Nephron progenitor cell (in vitro differentiated cells): ENCODE results near the gene ELP6.
A peak's percentile ranks its signal among the peaks of the same experiment; 100 is the strongest.
"Not testable (repeated sequence)": the region's sequence is repeated elsewhere in the genome, so short reads cannot be mapped to it uniquely, and the experiment has no call there.

Experiments used
- DNase-seq: peaks from one replicate; pipeline ENCODE4 v3.0.0; 2021
- H3K27ac Mint-ChIP-seq: 2 replicates; pipeline ENCODE4 v1.8.0; 2021; ENCODE audit warnings: mild to moderate bottlenecking, moderate library complexity, mixed read lengths
- H3K27me3 Mint-ChIP-seq: 2 replicates; pipeline ENCODE4 v1.8.0; 2021; ENCODE audit warnings: mild to moderate bottlenecking, low read depth, mixed read lengths; ENCODE audit not compliant: poor library complexity
- H3K36me3 Mint-ChIP-seq: 2 replicates; pipeline ENCODE4 v1.8.0; 2021; ENCODE audit warnings: low read depth, mixed read lengths
- H3K4me1 Mint-ChIP-seq: 2 replicates; pipeline ENCODE4 v1.8.0; 2021; ENCODE audit warnings: mixed read lengths
- H3K4me3 Mint-ChIP-seq: 2 replicates; pipeline ENCODE4 v1.8.0; 2021; ENCODE audit warnings: mild to moderate bottlenecking, moderate library complexity, mixed read lengths
- H3K9me3 Mint-ChIP-seq: 2 replicates; pipeline ENCODE4 v1.8.0; 2021; ENCODE audit warnings: mild to moderate bottlenecking, moderate library complexity, mixed read lengths
- CTCF ChIP-seq: fragments of 200-600 bp; sonication (generic); IDR thresholded peaks from 2 replicates; pipeline ENCODE4 v1.5.0; 2021; ENCODE audit warnings: antibody characterized with exemption

Gene ELP6

GRCh38 chr3:47517937-47518336 lies 4.4 kb upstream of the ELP6 start:
- no peak overlapping the region for H3K27ac Mint-ChIP-seq
- peaks cover 38% of the 10 kb centered on the region for H3K4me1 Mint-ChIP-seq
- no peak for TF ChIP-seq CTCF
- H3K9me3 Mint-ChIP-seq = no peaks in the 10 kb centered on the region
- no peak overlapping the region for H3K4me3 Mint-ChIP-seq
- no peak for DNase-seq
- H3K36me3 Mint-ChIP-seq = no peaks in the 10 kb centered on the region
- peaks cover 8% of the 10 kb centered on the region for H3K27me3 Mint-ChIP-seq

- peaks cover 7% of the 10 kb centered on the region for H3K36me3 Mint-ChIP-seq
- H3K4me1 Mint-ChIP-seq = peaks cover 42% of the 10 kb centered on the region
- no peaks in the 10 kb centered on the region for H3K9me3 Mint-ChIP-seq
- no peak for DNase-seq
- peak overlapping the region; percentile 90 for H3K27ac Mint-ChIP-seq
- H3K4me3 Mint-ChIP-seq = peak overlapping the region; percentile 37
- no peak for TF ChIP-seq CTCF
- peaks cover 2% of the 10 kb centered on the region for H3K27me3 Mint-ChIP-seq
Measured at GRCh38 chr3:47515864-47516319, 2.4 kb upstream of the ELP6 start.

- H3K4me3 Mint-ChIP-seq = peak overlapping the region; percentile 72
- no peak for TF ChIP-seq CTCF
- peaks cover 14% of the 10 kb centered on the region for H3K36me3 Mint-ChIP-seq
- DNase-seq = no peak
- peaks cover 37% of the 10 kb centered on the region for H3K4me1 Mint-ChIP-seq
- H3K9me3 Mint-ChIP-seq = no peaks in the 10 kb centered on the region
- H3K27me3 Mint-ChIP-seq = peaks cover 2% of the 10 kb centered on the region
- H3K27ac Mint-ChIP-seq = peak overlapping the region; percentile 27
Measured at GRCh38 chr3:47515100-47515499, 1.6 kb upstream of the ELP6 start.

GRCh38 chr3:47512416-47513124 lies 942 bp downstream of the ELP6 start:
- peak; percentile 34 for DNase-seq
- Mint-ChIP-seq H3K36me3 (peaks cover 32% of the 10 kb centered on the region), H3K4me3 (peak overlapping the region; percentile 96), H3K9me3 (no peaks in the 10 kb centered on the region), H3K27ac (peak overlapping the region; percentile 97), H3K4me1 (peaks cover 37% of the 10 kb centered on the region), H3K27me3 (peaks cover 2% of the 10 kb centered on the region)
- no peak for TF ChIP-seq CTCF

GRCh38 chr3:47505267-47505666 lies 8.2 kb downstream of the ELP6 start:
- peaks cover 53% of the 10 kb centered on the region for H3K36me3 Mint-ChIP-seq
- H3K27me3 Mint-ChIP-seq, H3K4me3 Mint-ChIP-seq, H3K4me1 Mint-ChIP-seq, H3K9me3 Mint-ChIP-seq, H3K27ac Mint-ChIP-seq, DNase-seq: not testable (repeated sequence)

- no peak for TF ChIP-seq CTCF
- H3K9me3 Mint-ChIP-seq = no peaks in the 10 kb centered on the region
- H3K4me3 Mint-ChIP-seq = no peak overlapping the region
- peaks cover 51% of the 10 kb centered on the region for H3K36me3 Mint-ChIP-seq
- H3K27ac Mint-ChIP-seq = no peak overlapping the region
- H3K4me1 Mint-ChIP-seq = no peaks in the 10 kb centered on the region
- H3K27me3 Mint-ChIP-seq = peaks cover 3% of the 10 kb centered on the region
- no peak for DNase-seq
Measured at GRCh38 chr3:47504113-47504512, 9.4 kb downstream of the ELP6 start.
